ENCODE data around the gene KLHDC8B.

DNA sequence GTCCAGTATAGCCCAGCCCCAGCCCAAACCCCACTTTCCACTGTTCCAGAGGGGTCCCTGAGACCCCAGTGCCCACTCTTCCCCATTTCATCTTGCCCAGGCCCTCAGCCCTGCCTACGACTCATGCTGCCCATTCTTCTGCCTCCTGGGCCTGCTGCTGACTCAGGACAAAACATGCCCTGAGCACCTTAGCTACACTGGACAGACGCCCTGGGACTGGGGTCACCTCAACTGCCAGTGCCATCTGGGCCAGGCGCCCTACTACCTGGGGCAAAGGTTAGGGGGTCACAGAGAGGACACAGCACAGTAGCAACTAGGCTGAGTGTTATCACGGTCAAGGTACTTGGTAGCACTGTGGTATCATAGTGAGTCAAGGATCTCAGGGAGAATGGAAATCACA is 35.9 kb upstream of the KLHDC8B start:
- TF ChIP-seq POLR2A (IDR thresholded peaks at IDR 0.05; ENCODE audit: low read depth, low read length), result no peak
- TF ChIP-seq POLR2AphosphoS5 (IDR thresholded peaks at IDR 0.05; ENCODE audit: low read depth, low read length), result no peak
- TF ChIP-seq TAF1 (IDR thresholded peaks at IDR 0.05; ENCODE audit: borderline replicate concordance, low read depth, low read length), result no peak
